ENCODE results near the gene ZFAND5.

ZFAND5 gene

GRCh38 chr9:72322259-72322658, 42.7 kb downstream of the ZFAND5 start:
- DNase-seq: peak; percentile 40

- DNase-seq: peak; percentile 9
These were observed 49.3 kb downstream of the ZFAND5 start for GRCh38 chr9:72315510-72316311.

GRCh38 chr9:72315089-72315509, 49.9 kb downstream of the ZFAND5 start:
- peak; percentile 30 for DNase-seq

DNA sequence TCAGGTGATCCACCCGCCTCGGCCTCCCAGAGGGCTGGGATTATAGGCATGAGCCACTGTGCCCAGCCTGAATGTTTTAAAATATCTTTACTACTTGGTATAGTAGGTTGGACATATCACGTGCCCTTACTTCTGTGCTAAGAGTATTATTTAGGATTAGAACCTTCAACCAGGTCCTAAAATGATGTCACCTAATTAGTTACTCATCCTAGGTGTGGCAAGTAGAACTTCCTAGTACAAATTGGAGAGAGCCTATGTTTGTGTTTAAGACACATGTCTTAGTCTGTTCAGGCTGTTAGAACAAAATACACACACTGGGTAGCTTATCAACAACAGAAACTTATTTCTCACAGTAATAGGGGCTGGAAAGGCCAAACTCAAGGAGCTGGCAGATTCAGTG, 51.5 kb downstream of the ZFAND5 start:
- no peak for DNase-seq

DNA sequence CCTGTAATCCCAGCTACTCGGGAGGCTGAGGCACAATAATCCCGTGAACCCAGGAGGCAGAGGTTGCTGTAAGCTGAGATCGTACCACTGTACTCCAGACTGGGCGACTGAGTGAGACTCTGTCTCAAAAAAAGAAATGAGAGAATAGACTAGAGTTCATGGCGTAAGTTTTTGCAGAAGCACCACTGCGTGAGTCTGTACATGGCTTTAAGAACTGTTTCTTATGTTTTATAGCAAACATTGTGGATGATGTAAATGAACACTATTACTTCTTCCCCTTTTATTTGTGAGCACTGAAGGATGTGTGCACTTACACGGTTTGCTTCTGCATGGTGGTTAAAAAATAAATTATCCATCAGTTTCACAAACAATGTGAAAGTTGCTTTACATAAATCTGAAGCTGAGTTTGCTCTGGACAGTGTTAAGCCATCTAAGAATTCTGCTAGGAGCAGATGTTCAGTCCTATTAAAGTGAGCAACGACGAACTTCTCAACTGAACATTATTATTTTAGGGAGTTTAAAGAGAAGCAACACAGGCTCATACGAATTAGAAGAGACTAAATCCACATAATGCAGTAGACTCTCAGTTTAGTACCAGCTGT, 52.5 kb downstream of the ZFAND5 start:
- DNase-seq: no peak

- no peak for DNase-seq
These were observed 55.5 kb downstream of the ZFAND5 start for GRCh38 chr9:72309364-72310133.

DNA sequence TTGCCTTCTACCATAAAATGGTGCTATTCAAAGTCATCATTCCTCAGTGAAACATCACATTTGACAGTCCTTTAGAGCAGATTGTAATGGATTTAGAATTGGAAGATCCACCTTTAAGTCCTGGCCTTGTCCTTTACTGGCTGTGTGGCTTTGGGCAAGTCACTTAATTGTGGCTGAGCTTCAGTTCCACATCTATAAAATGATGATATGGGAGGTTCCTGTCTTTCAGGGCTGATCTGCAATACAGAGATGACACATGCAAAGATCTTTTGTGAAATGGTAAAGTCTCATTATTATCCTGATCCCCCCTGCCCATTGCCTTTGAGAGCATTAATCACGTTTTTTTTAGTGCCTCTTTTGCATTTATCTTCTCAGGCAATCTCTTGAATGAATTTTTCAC, 58.2 kb downstream of the ZFAND5 start:
- DNase-seq: no peak

DNA sequence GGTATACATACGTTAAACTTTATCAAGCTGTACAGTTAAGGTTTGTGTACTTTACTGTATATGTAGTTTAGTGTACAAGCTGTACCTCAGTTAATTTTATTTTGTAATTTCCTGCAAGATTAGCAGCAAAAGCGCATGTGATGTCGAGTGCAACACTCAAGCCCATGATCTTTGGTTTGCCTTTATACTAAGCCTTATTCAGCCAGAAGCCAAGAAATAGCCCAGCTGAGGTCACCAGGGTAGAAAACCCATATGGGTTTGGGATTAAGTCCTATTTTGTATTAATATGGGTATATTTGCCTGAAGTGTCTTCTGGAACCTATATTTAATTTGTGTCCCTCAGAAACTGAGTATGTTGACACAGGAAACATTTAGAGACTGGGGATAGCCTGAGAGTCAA, 59.3 kb downstream of the ZFAND5 start:
- no peak for DNase-seq

- DNase-seq: peak; percentile 21
These were observed 59.9 kb downstream of the ZFAND5 start for GRCh38 chr9:72305102-72305546.

- DNase-seq: no peak
These were observed 60.5 kb downstream of the ZFAND5 start for GRCh38 chr9:72304538-72304937.
